Upper lobe of right lung (tissue), 1 donor: Measurements from ENCODE around the gene GPC3. TPM values are rescaled to one million over a fixed set of nuclear protein-coding genes. Genes with fewer than 3 reads are reported as not detected.

ENCODE experiments used
- ATAC-seq: fragments of 200-7000 bp; cut with Tn5 transposase; one replicate; pipeline ENCODE4 v1.9.1; 2020; ENCODE audit warnings: mild to moderate bottlenecking, moderate library complexity
- DNase-seq: peaks from one replicate; pipeline ENCODE4 v3.0.0-alpha.2; 2020
- H3K27ac ChIP-seq: fragments of 200-600 bp; one replicate; pipeline ENCODE4 v1.8.0; 2022
- H3K27me3 ChIP-seq: fragments of 200-600 bp; one replicate; pipeline ENCODE4 v1.8.0; 2022; ENCODE audit warnings: mild to moderate bottlenecking
- H3K36me3 ChIP-seq: fragments of 200-600 bp; one replicate; pipeline ENCODE4 v1.8.0; 2022
- H3K4me1 ChIP-seq: fragments of 200-600 bp; one replicate; pipeline ENCODE4 v1.8.0; 2022
- H3K4me3 ChIP-seq: fragments of 200-600 bp; one replicate; pipeline ENCODE4 v1.8.0; 2022; ENCODE audit warnings: mild to moderate bottlenecking
- H3K9me3 ChIP-seq: fragments of 200-600 bp; one replicate; pipeline ENCODE4 v1.8.0; 2022
- intact Hi-C: fragments of 100-400 bp; cut with DNase I; formaldehyde crosslinking; loops from one replicate; pipeline ENCODE4 v1.11.0; 2022
- total RNA-seq: library from RNA; stranded (reverse); fragmentation: NEBNext Ultra II Directional; extraction: Animal tissue kit (Norgen Biotek cat#: 25700); gene quantifications from one replicate; pipeline ENCODE4 v1.2.1, GENCODE V29; 2021
- TF ChIP-seq, protein P1 (sequence below): fragments of 200-600 bp; IDR thresholded peaks from one replicate; pipeline ENCODE4 v1.8.0; 2022; ENCODE audit warnings: antibody characterized with exemption
- donor health status: DM: no; HTN: yes; CAD: no; lungs with severe emphysema.

The GPC3 gene
- total RNA-seq, 1 donor from 2014 or later: 67.7 TPM

DNA sequence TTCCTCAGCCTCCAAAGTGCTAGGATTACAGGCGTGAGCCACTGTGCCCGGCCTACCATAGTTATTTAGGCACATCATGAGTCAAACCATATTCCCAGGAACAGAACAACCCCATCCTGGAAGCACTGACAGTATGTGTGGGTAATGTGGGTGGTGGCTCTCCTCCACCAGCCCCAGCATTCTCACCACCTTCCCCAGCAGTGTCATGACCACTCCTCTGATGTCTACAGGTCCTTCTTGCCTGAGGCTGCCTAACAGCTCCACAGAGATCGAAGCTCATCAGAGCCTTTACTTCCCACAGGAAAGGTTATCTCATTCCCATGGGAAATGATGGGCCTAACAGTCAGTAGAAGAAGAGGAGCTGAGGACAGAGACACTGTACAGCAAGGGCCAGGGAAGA, 440.6 kb downstream of the GPC3 start:
- H3K27me3 ChIP-seq: no peaks in the 10 kb centered on the region
- DNase-seq: no peak
- H3K36me3 ChIP-seq: no peaks in the 10 kb centered on the region
- TF ChIP-seq, protein P1, sequence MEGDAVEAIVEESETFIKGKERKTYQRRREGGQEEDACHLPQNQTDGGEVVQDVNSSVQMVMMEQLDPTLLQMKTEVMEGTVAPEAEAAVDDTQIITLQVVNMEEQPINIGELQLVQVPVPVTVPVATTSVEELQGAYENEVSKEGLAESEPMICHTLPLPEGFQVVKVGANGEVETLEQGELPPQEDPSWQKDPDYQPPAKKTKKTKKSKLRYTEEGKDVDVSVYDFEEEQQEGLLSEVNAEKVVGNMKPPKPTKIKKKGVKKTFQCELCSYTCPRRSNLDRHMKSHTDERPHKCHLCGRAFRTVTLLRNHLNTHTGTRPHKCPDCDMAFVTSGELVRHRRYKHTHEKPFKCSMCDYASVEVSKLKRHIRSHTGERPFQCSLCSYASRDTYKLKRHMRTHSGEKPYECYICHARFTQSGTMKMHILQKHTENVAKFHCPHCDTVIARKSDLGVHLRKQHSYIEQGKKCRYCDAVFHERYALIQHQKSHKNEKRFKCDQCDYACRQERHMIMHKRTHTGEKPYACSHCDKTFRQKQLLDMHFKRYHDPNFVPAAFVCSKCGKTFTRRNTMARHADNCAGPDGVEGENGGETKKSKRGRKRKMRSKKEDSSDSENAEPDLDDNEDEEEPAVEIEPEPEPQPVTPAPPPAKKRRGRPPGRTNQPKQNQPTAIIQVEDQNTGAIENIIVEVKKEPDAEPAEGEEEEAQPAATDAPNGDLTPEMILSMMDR: no peak
- intact Hi-C loops: no loop called here
- no peaks in the 10 kb centered on the region for H3K9me3 ChIP-seq
- H3K4me1 ChIP-seq: no peaks in the 10 kb centered on the region
- H3K27ac ChIP-seq: peak overlapping the region; percentile 36
- H3K4me3 ChIP-seq: no peak overlapping the region
- ATAC-seq: no peak

DNA sequence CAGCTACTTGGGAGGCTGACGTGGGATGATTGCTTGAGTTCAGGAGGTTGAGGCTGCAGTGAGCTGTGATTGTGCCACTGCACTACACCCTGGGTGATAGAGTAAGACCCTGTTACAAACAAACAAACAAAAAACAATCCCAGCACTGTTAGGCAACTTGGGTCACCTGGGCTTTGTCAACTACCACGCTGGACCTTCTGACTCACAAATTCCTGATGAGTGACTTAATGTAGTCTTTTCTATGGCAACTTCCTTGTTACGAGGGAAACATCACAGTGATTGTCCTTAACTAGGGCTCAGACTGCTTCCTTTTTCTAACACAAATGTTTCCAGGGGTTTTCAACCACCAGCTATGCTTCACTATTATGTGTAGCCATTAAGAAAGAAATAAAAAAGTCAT, 441.3 kb downstream of the GPC3 start:
- intact Hi-C loops: no loop called here
- H3K4me3 ChIP-seq: no peak overlapping the region
- no peaks in the 10 kb centered on the region for H3K27me3 ChIP-seq
- H3K36me3 ChIP-seq: no peaks in the 10 kb centered on the region
- H3K27ac ChIP-seq: peak overlapping the region; percentile 36
- DNase-seq: no peak
- ATAC-seq: peak; percentile 81
- no peaks in the 10 kb centered on the region for H3K9me3 ChIP-seq
- TF ChIP-seq, protein P1: no peak
- H3K4me1 ChIP-seq: no peaks in the 10 kb centered on the region

DNA sequence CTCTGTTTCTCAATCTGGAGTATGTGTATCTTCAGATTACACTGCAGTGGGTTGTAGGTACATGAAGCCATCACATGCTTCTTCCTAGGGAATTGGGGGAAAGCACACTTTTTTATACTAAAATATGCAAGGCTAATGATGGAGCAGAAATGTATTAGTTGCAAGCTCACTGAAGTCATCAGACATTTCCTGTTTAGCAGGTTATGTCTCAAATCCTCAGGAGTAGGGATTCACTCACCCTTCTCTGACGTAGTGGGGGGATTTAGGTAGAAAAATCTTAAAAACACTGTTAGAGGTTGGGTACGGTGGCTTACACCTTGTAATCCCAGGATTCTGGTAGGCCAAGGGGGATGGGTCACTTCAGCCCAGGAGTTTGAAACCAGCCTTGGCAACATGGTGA, 441.7 kb downstream of the GPC3 start:
- Histone ChIP-seq H3K4me3 (no peak overlapping the region), H3K27me3 (no peaks in the 10 kb centered on the region), H3K36me3 (no peaks in the 10 kb centered on the region), H3K4me1 (no peaks in the 10 kb centered on the region), H3K27ac (peak overlapping the region; percentile 24), H3K9me3 (no peaks in the 10 kb centered on the region)
- TF ChIP-seq, protein P1: no peak
- ATAC-seq (no peak), DNase-seq (no peak)
- intact Hi-C loops: no loop called here

DNA sequence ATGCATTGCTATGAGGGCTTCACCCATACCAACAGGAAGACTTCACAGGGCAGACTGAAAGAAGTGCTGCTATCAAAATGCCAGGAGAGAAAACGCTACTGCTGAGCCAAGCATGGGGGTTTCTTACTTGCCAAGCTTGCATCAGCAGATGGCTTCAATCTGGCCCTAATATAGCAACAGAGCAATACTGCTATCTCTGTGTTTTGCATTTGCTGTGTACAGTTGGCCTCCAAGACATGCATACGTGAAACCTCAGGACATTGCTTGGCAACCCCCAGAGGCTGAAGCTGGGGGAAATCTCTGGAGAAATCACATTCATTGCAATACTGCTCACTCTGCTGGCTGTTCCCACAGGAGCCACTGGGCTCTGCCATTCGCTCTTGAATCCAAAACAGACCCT, 442.9 kb downstream of the GPC3 start:
- no peak overlapping the region for H3K27ac ChIP-seq
- TF ChIP-seq, protein P1: no peak
- H3K9me3 ChIP-seq: no peaks in the 10 kb centered on the region
- no peak overlapping the region for H3K4me3 ChIP-seq
- DNase-seq (no peak), ATAC-seq (no peak)
- no peaks in the 10 kb centered on the region for H3K36me3 ChIP-seq
- intact Hi-C loops: no loop called here
- H3K27me3 ChIP-seq: no peaks in the 10 kb centered on the region
- no peaks in the 10 kb centered on the region for H3K4me1 ChIP-seq

DNA sequence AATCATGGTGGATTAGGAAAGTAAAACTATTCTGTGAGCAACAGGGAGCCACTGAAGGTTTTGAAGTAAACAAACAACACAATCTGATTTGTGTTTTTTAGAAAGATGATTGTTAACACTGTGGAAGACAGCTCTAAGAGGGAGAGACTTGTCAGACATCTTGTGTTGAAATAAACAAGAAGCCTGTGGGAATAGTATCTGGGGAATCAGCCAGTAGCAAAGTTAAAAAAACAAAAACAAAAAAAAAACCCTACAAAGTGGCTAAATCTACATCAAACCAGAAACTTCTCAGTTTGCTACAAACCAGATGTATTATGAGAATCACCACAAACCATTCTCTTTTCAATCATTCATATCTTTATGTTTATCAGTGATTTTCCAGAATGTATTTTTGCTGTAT, 444.4 kb downstream of the GPC3 start:
- ATAC-seq (no peak), DNase-seq (no peak)
- TF ChIP-seq, protein P1: no peak
- intact Hi-C loops: no loop called here
- Histone ChIP-seq H3K4me1 (no peaks in the 10 kb centered on the region), H3K4me3 (no peak overlapping the region), H3K27me3 (no peaks in the 10 kb centered on the region), H3K9me3 (no peaks in the 10 kb centered on the region), H3K36me3 (no peaks in the 10 kb centered on the region), H3K27ac (no peak overlapping the region)

DNA sequence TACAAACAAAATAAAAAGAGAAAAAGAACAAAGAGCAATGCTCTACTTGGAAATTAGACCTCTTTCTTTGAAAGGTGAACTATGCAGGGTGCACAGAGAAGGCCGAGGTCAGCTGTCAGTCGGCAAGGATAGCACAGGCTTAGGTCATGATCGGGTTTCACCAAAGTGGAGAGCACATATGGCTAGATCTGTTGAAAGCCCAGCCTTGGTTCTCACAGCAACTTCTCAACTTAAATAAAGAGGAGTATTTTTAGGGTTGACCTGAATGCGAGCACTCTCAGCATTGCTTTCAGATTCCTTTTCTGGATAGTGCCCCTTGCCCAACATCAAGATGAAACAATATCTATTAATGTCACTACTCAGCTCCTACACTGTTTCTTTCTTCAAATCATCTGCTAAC, 447.2 kb downstream of the GPC3 start:
- Histone ChIP-seq H3K4me3 (no peak overlapping the region), H3K36me3 (no peaks in the 10 kb centered on the region), H3K27ac (no peak overlapping the region), H3K9me3 (no peaks in the 10 kb centered on the region), H3K27me3 (no peaks in the 10 kb centered on the region), H3K4me1 (no peaks in the 10 kb centered on the region)
- ATAC-seq (no peak), DNase-seq (no peak)
- intact Hi-C loops: no loop called here
- TF ChIP-seq, protein P1: no peak
